ENCODE data around the gene UTP4.

DNA sequence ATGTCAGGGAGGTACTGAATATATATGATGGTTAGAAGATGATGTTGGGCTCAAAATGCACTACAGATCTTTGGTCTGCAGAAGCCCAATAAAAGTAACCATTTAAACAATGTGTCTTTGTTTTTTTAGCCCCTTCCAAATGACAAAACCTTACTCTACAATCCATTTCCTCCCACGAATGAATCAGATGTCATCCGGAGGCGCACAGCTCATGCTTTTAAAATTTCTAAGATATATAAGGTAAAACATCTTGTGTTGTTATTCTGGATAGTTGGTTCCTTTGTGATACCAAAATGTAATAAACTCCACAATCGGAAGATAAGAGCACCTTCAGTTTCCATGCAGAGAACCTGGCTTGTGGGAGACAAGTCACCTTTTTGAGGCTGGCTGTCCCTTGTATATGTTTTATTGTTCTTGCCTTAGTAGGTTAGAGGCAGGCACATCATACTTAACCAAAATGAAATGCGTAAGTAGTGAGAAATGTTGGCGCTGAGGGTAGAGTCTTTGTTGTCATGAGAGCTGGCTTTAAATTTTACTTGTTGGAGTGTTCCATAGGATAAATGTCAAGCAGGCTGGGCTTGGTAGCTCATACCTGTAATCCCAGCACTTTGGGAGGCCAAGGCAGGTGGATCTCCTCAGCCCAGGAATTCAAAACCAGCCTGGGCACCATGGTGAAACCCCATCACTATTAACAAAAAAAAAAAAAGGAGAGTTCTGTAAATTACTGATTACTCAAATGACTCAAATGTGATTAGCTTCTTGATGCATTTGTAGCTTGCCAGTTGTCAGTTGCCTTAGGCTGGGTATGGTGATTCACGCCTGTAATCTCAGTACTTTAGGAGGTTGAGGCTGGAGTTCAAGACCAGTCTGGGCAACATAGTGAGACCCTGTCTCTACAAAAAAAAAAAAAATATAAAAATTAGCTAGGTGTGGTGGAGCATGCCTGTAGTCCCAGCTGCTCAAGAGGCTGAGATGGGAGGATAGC lies 34.8 kb downstream of the UTP4 start:
- TF ChIP-seq POLR2A (IDR thresholded peaks at IDR 0.05; ENCODE audit: low read depth, low read length) (no peak), POLR2AphosphoS5 (IDR thresholded peaks at IDR 0.05; ENCODE audit: low read depth, low read length) (no peak)
